Activated CD4-positive, alpha-beta T cell treated with anti-CD3 and anti-CD28 coated beads, Interleukin-2, amount 50 U/mL, for 4 hours (primary cell): ENCODE results near the gene PRKN.
"Not testable (repeated sequence)": the region's sequence is repeated elsewhere in the genome, so short reads cannot be mapped to it uniquely, and the experiment has no call there.

ENCODE experiments used
- DNase-seq, 2 experiments: peaks; one replicate each; pipeline ENCODE4 v3.0.0-alpha.2; 2020

The PRKN gene

DNA sequence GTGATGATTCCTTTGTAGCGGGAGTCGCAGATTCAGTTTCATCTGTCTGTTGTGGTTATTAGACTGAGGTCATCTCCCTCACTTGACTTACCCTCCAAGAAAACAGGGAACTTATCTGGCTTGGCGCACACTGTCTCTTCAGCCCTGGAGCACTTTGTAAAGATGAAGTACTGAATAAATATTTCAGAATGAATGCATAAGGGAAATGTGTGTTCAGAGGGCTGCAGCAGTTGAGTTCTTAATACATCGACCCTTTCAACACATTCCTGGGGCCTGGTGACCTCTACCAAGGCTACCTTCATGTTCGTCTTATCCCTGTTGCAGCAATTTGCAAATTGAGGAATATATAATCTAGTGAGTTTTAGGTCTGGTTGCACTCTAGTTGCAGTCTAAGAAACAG, 801.2 kb downstream of the PRKN start:
- DNase-seq, result no peak

DNA sequence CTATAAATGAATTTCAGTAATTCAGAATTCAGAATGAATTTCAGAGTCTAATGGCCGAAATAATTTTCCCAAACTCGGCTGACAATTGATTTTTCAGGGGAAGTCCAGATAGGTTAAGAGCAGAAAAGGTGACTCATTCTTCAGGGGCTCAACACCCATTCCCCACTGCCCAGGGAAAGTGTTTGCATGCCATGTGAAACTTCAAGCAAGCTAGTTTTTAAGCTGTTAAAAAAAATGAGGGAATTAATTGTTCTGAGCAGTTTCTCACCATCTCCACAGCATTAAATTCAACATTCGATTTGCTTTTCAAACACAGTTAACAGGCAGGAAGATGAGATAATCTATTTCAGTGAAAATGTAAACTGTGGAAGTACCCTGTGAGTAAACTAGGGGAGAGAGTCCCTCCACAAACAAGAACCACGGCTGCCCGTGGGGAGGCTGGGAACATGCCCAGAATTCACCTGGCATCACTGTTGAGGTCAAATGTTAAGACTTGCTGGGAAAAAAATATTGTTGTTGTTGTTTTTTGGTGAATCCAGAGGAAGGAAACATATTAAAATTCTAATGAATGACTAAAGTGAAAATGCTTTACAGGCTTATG, 803.0 kb downstream of the PRKN start:
- DNase-seq, result no peak

GRCh38 chr6:161922631-161923119, 804.9 kb downstream of the PRKN start:
- DNase-seq, result no peak

DNA sequence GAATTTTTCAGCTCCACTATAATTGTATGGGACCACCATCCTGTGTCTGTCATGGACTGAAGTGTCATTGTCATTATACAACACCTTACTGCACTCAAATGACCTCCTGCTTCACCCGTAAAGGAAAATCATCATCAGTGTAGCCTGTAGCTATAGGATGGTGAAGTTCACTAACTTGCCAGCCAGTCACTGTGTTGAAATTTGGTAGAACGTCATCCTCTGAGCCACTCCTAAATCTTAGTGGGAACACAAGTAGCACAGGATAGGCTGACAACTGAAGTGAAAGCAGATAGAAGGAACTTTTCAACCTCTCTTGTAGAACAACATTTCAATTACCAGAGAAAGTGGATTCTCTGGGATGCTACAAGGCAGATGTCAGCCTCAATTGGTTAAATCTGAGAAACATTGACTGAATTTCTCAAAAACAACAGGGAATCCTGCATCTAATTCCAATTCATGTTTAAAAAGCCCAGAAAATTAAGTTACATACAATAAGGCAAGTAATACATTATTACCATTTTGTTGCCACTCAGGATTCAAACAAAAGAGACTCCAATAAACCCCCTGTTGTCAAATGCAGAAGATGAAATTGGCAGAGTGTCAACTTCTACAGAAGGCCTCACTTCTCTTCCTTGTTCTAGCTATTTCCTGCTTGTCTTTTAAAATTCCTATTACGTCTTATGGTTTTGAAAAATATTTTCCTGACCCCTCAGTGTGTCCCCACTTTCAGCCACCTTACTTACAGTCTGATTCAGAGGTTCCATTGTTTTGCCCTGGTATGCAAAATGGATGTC, 805.8 kb downstream of the PRKN start:
- DNase-seq, result no peak

GRCh38 chr6:161919691-161920090, 807.9 kb downstream of the PRKN start:
- DNase-seq, result no peak

- DNase-seq, result no peak
Observed at GRCh38 chr6:161918628-161919205, 808.8 kb downstream of the PRKN start.

- DNase-seq, result no peak
Observed at GRCh38 chr6:161918109-161918531, 809.4 kb downstream of the PRKN start.

DNA sequence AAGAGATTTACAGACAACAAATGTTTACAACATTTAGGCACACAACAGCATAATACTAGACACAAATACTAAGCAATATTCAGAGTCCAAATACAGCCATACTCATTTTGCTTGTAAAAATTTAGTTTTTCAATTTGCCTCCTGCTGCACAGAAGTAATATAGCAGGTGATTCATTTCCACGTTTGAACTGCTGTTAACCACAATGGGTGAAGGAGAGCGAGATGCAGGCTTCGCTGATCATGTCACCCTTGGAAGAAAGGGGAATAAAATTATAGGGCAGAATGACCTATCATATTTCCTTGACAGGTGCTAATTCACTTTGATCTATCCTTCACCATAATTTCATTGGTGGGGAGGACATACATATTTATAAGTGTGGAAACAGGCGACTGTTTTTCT, 809.9 kb downstream of the PRKN start:
- no peak for DNase-seq

GRCh38 chr6:161915456-161915964, 812.1 kb downstream of the PRKN start:
- DNase-seq, result no peak

DNA sequence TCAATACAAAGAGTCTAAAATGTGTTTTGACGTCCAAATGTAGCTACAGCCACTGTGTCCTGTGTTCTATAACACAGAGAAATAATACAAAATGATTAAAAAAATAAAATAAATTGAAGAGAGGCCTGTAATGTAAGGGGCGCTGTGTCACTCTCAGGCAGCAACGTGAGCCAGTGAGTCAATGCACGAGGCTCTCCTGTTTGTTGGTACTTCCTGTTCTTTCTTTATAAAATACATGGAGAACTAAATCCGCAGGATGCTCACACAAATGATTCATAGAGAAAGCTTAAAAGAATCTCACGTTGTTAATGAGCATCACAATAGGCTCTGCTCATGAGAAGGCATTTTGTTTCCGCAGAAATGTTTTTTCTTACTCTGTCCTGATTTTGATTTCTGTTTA, 818.7 kb downstream of the PRKN start:
- DNase-seq, result no peak

GRCh38 chr6:161906571-161906970, 821.0 kb downstream of the PRKN start:
- no peak for DNase-seq

- DNase-seq, result no peak
Observed at GRCh38 chr6:161903584-161904212, 823.9 kb downstream of the PRKN start.

DNA sequence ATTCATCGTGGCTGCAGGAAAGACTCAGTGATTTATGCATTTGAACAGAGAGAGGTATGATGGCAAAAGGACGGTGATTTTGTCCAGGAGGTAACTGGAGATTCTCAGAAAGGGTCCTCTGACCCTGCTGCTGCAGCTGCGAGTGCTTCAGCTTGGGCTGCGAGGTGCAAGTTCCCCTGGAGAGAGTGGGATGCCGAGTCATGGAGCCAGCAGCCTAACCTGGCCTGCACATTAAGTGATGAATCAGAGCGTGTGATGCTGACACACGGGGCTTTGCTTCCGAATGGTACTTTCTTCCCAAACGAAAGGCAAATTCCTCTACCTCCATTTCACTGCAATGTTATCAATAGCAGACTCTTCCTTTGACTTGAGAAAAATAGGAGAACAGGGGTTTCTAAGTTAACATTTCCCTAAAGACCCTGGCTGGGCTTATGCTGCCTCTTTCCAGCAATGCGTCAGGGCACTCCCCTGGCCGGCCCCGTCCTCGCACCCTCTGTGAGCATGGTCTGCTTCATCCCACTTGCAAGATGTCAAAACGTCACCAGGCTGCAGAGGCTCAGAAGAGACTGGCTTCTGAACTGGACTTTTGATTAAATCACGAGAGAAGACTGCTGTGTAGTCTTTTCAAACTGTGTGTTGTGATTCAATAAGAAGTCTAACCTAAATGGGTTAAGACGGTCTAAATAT, 825.7 kb downstream of the PRKN start:
- DNase-seq, result no peak

DNA sequence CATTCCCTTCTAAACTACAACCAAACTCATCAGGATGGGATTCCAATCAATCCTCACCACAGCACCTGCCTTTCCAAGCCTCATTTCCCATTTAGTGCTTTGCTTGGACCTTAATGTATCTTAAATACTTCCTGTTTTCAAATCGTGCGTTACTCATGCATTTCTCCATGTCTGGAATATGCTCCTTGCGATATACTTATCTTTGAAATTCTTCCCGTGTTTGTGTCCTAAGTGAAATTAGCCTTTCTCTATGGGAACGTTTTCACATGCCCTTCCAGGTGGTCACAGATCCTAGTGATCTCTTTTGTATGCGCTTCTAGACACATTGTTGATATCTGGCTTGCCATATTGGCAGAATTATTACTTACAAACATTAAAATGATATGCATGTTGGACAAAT, 833.1 kb downstream of the PRKN start:
- no peak for DNase-seq

DNA sequence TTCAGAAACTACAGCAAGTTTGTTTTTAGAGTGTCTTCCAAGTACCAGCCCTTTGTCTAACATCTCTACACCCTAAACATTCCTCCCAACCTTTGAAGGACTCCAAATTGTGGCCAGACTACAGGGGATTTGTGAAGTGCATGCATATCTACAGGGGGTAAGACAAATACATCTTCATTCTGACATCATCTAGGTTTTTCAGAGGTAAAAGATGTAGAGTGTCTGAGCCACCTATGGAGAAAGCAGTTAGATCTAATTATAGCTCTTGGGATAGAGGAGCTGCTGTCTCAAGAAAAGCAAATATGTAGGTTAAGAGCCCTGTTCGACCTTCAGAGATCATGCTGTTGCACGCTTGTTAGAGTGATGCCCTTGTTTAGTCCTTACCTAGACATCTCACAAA, 836.0 kb downstream of the PRKN start:
- no peak for DNase-seq

GRCh38 chr6:161890832-161891297, 836.7 kb downstream of the PRKN start:
- no peak for DNase-seq

DNA sequence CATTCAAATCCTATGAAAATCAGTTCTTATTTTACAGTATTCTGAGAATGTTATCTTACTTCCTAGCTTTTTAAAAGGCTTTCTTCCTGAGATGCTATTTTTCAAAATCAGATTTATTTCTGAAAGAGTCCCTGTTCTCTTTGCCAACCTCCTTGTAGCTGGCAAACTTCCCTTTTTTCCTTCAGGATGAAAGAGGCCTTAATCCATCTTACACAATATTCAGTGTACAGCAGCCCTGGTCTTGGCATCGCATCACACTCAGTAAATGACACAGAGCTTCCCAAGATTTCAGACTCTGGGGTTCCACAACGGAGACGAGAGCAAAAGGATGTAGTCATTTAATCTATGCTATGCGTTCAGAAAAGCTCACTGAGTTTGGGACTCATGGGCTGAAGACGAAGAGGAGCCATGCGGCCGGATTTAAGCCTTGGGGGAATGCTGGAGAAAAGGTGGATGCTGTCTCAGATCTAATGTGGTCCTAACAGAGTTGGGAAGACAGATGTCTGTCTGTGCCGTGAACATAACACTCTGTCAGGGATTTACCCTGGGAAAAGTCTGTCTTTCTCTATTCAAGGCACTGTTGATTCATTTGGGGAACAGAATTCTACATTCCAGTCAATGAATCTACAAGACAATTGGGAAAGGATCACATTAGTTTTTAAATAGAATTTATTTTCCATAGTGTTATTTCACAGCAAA, 837.3 kb downstream of the PRKN start:
- DNase-seq, result no peak

- DNase-seq, result no peak
Observed at GRCh38 chr6:161889324-161889723, 838.2 kb downstream of the PRKN start.

- DNase-seq, result not testable (repeated sequence)
Observed at GRCh38 chr6:161886545-161886944, 841.0 kb downstream of the PRKN start.

GRCh38 chr6:161884782-161885181, 842.8 kb downstream of the PRKN start:
- DNase-seq, result no peak

GRCh38 chr6:161882196-161882765, 845.3 kb downstream of the PRKN start:
- DNase-seq, result no peak

- DNase-seq, result no peak
Observed at GRCh38 chr6:161880056-161880455, 847.5 kb downstream of the PRKN start.
